Kasumi-1 (cell line): ENCODE data around the gene CHD9.
A peak's percentile ranks its signal among the peaks of the same experiment; 100 is the strongest.

Experiments used
- DNase-seq, 2 experiments: peaks; one replicate each; lab custom pipeline; 2025; lab: John Stamatoyannopoulos, UW

CHD9 gene

GRCh38 chr16:53094013-53094630 is 39.3 kb downstream of the CHD9 start:
- DNase-seq = peak; percentile 92 to 93

DNA sequence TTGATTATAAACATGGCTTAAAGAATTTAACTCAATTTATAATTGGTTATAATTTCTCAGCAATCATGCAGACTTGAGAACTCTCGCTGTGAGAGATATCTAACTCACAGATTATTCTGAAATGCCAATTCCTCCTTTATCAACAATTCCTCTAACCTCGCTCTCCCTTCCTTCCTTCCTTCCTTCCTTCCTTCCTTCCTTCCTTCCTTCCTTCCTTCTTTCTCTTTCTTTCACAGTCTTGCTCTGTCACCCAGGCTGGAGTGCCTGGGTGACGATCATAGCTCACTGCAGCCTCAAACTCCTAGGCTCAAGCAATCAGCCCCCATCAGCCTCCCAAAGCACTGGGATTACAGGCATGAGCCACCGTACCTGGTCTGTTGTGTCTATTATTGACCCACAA is 42.4 kb downstream of the CHD9 start:
- DNase-seq = no peak

DNA sequence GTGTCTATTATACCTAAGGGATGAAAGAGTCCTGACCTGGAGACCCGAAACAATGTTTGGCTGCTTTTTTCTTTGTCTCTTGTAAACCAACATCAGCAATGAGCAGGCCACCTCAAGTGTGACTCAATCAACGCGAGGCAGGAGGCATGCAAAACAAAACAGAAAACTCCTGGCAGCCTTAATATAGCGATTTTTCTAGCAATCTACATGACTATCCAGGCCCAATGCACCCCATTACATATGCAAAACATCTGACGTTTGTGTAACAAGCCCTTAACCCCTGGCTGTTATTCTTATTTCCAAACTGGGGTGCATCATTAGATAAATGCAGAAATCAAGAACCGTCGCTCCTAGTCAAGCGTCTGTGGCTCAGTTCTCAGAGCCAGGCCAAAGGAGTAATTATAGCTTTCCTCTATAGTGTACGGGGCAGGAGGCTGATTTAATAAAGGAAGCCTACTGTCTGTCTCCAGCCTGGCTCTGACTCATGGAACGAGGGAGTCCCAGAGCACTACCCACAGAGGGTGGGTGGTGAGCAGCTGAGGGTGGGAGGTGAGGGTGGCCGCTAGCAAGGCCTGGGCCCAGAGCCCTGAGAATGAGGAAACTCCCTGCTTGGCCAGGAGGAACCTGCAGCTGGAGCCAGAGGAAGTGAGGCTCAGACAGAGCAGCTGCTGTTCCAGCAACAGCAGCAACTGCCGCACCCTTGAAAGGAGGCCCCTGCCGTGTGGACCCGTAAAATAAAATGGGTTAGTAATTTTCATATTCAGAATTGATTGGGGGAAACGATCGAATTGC is 43.9 kb downstream of the CHD9 start:
- DNase-seq = peak; percentile 97 to 98

- peak; percentile 68 to 80 for DNase-seq
Observed at GRCh38 chr16:53099318-53100130, 44.7 kb downstream of the CHD9 start.

DNA sequence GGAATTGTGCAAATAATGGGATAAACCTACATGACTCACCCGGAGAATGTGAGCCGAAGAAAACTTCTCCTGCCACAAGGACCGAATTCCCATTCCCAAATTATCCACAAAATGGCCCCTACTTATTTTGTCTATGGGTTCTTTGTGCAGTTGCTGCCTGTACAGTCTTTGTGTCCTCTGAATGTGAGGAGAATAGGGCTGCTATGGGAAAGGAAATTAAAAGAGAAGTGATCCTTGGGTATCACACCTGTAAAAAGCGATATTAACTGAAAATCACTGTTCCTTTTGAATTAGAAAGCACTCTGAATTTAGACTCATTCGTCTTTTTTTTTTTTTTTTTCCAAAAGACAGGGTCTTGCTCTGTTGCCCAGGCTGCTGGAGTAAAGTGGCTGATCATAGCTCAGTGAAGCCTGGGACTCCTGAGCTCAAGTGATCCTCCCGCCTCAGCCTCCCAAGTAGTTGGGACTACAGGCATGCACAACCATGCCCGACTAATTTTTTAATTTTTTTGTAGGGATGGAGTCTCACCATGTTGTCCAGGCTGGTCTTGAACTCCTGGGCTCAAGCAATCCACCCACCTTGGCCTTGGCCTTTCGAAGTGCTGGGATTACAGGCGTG is 45.4 kb downstream of the CHD9 start:
- DNase-seq = no peak

DNA sequence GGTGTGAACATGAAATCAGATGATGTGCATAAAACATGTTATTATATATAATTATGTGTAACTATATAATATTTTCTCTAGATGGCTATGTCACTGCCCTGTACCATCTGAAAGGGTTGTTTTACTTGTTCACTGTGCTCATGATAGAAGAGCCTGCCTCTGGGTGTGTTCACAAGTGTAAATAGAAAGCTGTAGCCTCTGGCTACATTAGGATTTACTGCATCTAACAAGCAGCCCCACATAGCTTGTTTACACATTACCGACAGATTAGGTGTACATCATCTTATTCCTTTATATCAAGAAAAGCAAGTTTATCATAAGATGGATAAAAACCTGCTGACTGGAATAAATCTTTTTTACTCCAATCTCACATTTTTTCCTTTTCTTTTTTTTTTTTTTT is 46.1 kb downstream of the CHD9 start:
- DNase-seq = no peak

DNA sequence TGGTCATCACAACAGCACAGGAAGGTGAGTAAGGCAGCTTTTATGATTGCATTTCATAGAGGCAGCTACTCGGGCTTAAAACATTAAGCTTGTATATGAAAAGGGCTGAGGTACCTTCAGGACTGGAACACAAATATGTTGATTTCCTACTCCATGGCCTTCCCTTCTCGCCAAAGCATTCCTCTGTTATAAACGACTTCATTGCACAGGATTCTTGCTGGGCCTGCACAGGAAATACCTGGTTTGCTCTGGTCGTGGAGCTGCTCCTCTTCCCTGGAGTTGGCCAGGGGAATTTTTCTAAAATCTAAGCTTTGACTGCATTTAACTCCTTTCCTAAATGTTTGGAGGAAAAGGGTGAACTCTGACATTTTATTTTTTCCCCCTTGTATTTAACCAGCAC is 49.0 kb downstream of the CHD9 start:
- no peak for DNase-seq

GRCh38 chr16:53105565-53105964 is 50.8 kb downstream of the CHD9 start:
- no peak for DNase-seq

DNA sequence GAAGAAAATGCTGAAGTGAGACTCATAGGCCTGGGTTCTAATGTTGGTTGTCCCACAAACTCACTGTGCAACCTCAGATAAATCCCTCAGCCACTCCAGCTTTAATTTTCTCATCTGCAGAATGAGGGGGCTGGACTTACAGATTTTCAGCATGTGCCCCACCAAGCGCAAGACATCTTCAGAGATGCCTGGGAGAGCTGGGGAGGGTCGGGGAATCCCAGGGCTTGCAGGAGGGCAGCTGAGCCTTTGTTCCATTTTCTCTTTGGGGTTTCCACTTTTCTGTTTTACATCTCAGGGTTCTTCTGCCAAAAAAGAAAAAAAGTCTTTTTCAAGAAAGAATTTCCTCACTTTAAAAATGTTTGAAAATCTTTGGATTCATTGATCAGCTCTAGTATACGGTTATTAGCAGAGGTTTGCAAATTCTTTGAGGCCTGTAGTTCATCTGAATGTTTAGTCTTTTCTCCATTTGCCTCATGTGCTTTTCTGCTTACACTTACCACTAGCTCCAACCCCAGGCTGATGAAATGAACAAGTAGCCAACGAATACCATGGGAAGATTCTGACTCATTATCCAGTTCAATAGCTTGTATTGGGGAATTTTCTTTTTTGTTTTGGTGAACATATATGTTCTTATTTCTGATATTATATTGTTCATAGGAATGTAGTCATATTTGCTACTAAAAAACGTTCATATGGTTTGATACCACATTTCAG is 56.4 kb downstream of the CHD9 start:
- DNase-seq = no peak

DNA sequence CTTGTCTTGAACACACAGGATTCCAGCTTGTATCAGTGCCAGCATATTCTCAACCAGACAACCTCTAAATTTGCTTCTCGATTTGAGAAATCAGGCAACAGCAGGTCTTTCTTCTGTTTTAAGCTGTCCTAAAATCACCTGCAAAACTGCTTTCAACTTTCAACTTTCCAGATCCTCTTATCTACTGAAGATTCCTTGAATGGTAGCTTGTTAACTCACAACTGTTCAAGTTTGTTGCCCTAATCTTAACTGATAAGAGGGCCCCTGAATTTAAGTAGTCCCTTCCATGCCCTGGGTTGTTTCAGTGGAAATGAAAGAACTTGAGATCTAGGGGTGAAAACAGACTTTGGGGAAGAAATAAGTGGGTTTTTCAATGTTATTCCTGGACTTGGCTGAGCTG is 57.2 kb downstream of the CHD9 start:
- no peak for DNase-seq

- no peak for DNase-seq
Observed at GRCh38 chr16:53115047-53115446, 60.3 kb downstream of the CHD9 start.

- no peak for DNase-seq
Observed at GRCh38 chr16:53115773-53116172, 61.0 kb downstream of the CHD9 start.

GRCh38 chr16:53121043-53121620 is 66.3 kb downstream of the CHD9 start:
- no peak for DNase-seq

GRCh38 chr16:53121661-53122060 is 66.9 kb downstream of the CHD9 start:
- DNase-seq = no peak

GRCh38 chr16:53123747-53124146 is 69.0 kb downstream of the CHD9 start:
- DNase-seq = no peak

DNA sequence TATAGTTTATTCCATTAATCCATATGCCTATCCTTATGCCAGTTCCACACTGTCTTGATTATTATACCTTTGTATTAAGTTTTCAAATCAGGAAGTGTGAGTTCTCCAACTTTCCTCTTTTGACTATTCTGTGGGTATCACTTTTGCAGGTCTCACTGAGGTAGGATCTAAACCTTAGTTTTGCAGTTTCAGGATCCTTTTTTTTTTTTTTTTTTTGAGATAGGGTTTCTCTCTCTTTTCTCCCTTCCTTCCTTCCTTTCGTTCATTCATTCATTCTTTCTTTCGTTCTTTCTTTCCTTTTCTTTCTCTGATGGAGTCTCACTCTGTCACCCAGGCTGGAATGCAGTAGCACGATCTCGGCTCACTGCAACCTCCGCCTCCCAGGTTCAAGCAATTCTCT is 71.6 kb downstream of the CHD9 start:
- DNase-seq = no peak

DNA sequence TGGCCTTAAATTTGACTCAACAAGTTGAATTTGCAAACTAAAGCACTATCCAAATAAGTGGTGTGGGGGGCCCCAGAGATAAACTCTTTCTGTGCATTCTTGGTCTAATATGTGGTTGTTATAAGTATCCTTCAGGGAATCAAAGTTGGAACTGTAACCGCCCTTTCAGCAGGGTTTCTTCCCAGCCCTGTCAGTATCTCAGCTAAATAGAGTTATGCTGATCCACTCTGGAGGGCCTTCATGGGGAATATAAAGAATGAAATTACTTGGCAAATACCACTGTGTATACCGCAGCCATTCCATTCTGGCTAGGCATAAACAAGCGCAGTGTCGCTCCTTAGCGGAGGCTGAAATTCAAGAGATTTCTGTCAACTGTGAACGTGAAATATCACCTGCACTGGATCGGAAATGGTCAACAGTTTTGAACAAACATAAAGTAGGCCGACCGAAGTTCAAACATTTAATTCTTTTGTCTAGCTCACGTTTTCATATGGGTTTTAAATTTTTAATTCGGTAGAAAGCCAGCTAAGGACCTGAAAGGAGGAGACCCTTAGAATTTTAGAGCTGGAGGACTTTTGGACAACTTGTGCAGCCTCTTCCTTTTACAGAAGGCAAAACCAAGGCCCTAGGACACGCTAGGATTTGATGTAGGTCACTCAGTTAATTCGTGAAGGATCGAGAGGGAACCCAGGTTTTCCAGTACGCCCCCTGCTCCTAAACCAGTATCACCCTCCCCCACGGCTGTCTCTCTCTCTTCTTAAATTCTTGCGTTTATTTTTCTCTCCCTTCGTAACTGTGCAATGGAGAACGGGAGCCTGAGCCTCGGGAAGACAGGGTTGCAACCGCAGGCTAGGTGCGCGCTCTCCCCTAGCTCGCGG is 74.7 kb downstream of the CHD9 start:
- peak; percentile 16 to 23 for DNase-seq

DNA sequence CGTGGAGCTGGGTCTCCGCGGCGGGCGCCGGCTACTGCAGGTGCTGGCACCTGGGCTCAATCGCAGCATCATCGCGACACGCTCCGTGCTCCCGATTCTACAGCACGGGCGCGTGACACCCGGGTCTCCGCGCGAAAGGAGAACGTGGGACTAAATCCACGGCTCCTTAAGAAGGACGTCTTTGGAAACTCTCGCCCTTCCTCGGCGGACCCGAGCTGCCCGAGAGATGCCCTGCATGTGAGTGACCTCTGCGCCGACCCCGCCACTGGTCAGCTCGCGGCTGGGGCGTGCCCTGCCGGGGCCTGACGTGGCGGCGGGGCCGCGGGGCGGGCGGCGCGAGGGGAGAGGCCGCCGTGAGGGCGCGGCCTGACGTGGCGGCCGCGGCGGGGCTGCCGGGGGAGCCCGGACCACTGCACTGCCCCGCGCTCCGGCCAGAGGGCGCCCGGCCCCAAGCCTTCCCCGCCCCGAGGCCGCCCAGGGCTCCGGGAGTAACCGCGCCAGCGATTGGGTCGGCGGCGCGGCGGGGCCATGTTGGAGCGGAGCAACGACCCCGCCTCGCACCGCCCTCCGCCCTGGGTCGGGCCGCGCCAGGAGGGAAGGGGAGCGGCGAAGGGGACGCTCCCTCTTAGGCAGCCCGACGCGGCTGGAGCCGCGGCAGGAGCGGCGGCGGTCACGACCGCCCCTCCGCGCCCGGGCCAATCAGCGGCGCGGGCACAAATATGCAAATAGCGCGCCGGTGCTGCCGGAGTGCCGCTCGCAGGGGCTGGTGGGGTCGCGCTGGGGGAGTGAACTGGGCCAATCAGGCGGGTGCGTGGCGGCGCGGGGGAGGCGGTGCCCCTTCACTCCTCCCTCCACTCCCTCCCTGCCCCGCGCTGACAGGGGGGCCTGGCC is 75.6 kb downstream of the CHD9 start:
- peak; percentile 91 to 93 for DNase-seq

DNA sequence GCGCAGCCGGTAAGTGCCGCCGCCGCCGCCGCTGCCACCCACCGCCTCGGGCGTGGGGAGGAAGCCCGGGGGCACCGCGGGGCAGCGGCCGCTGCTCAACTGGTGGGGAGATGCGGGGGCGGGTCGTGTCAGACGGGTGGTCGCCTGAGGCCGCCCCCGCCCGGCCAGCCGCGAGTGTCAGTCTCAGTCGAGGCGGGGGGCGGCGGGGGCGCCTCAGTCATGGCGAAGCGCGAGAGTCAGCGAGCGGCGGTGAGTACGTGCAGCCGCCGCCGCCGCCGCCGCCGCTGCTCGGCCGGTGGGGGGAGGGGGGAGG is 76.2 kb downstream of the CHD9 start:
- no peak for DNase-seq
